Dendritic cell treated with granulocyte-macrophage colony-stimulating factor and Interleukin-4, amounts not matched to agents 40 ng/mL and 50 ng/mL, for 4 days (primary cell): ENCODE results near the gene ATP1A1.

ENCODE experiments used
- H3K27ac Mint-ChIP-seq: one replicate; pipeline ENCODE4 v1.8.0; 2022; ENCODE audit warnings: mild to moderate bottlenecking, mixed read lengths
- H3K27me3 Mint-ChIP-seq: one replicate; pipeline ENCODE4 v1.8.0; 2022; ENCODE audit warnings: mild to moderate bottlenecking, mixed read lengths
- H3K36me3 Mint-ChIP-seq: one replicate; pipeline ENCODE4 v1.8.0; 2022; ENCODE audit warnings: low read depth, mixed read lengths
- H3K4me1 Mint-ChIP-seq: one replicate; pipeline ENCODE4 v1.8.0; 2022; ENCODE audit warnings: low read depth, mixed read lengths
- H3K4me3 Mint-ChIP-seq: one replicate; pipeline ENCODE4 v1.8.0; 2022; ENCODE audit warnings: mild to moderate bottlenecking, moderate library complexity, mixed read lengths
- H3K9me3 Mint-ChIP-seq: one replicate; pipeline ENCODE4 v1.8.0; 2022; ENCODE audit warnings: mixed read lengths
- intact Hi-C: fragments of 100-400 bp; cut with micrococcal nuclease; formaldehyde crosslinking; loops from one replicate; pipeline ENCODE4 v1.15.0; 2022

Gene ATP1A1

GRCh38 chr1:116334868-116335635 is 38.0 kb upstream of the ATP1A1 start:
- intact Hi-C loops: no loop called here
- Mint-ChIP-seq H3K4me3 (no peak overlapping the region), H3K4me1 (no peaks in the 10 kb centered on the region), H3K36me3 (no peaks in the 10 kb centered on the region), H3K27ac (no peak overlapping the region), H3K9me3 (no peaks in the 10 kb centered on the region), H3K27me3 (peaks cover 7% of the 10 kb centered on the region)

DNA sequence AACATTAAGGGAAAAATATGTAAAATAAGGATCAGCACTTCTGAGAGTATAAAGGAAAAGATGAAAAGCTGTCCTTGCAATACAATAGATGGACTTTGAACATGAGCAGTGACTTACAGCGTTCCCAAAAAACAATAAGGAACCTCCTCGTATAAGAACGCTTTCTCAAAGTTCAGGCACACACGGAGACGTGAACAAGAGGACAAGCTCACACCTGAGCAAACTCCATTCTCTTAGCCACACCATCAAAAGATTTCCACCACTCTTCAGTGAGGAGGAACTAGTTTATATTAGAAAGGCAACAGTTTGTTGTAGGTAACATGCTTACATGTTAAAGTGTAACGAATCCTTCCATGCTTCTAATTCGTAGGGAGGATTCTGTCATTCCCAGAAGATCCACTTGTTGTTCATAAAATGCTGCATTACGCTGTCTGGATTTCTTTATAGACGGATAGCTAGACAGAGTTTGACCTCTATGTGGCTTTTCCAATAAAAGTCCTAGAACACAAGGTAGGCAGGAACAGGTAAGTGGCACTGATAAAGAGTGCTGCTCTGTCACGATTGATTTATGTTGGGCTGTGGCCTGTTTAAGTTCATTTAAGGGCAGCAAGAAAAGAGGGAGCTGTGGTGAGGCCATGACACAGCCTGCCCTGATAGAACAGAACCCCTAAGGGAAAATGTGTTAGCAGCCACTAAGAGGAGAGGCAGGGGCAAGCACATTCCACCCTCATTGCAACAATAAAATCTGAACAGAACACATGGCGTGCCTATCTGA is 37.0 kb upstream of the ATP1A1 start:
- Mint-ChIP-seq H3K27ac (no peak overlapping the region), H3K9me3 (no peaks in the 10 kb centered on the region), H3K27me3 (peaks cover 7% of the 10 kb centered on the region), H3K36me3 (no peaks in the 10 kb centered on the region), H3K4me3 (no peak overlapping the region), H3K4me1 (no peaks in the 10 kb centered on the region)
- intact Hi-C loops: no loop called here

- Mint-ChIP-seq H3K27me3 (peaks cover 7% of the 10 kb centered on the region), H3K9me3 (no peaks in the 10 kb centered on the region), H3K4me3 (no peak overlapping the region), H3K4me1 (no peaks in the 10 kb centered on the region), H3K27ac (no peak overlapping the region), H3K36me3 (no peaks in the 10 kb centered on the region)
- intact Hi-C loops: no loop called here
Measured at GRCh38 chr1:116337398-116337797, 35.6 kb upstream of the ATP1A1 start.

DNA sequence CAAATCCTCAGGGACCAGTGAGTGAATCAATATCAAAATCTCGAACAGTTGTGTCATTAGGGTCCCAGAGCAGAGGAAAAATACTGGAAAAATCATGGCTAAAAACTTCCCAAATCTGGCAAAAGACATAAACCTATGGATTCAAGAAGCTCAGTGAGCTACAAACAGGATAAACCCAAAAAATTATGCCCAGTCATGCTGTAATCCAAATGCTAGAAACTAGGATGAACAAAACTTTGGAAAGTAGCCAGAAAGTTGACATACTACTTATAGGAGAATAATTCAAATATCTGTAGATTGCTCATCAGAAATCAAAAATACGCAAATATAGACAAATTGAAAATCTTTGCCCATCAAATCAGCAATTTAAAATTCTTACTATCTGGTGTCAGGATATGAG is 34.6 kb upstream of the ATP1A1 start:
- Mint-ChIP-seq H3K4me1 (no peaks in the 10 kb centered on the region), H3K36me3 (no peaks in the 10 kb centered on the region), H3K9me3 (no peaks in the 10 kb centered on the region), H3K27me3 (peaks cover 7% of the 10 kb centered on the region), H3K4me3 (no peak overlapping the region), H3K27ac (no peak overlapping the region)
- intact Hi-C loops: no loop called here

DNA sequence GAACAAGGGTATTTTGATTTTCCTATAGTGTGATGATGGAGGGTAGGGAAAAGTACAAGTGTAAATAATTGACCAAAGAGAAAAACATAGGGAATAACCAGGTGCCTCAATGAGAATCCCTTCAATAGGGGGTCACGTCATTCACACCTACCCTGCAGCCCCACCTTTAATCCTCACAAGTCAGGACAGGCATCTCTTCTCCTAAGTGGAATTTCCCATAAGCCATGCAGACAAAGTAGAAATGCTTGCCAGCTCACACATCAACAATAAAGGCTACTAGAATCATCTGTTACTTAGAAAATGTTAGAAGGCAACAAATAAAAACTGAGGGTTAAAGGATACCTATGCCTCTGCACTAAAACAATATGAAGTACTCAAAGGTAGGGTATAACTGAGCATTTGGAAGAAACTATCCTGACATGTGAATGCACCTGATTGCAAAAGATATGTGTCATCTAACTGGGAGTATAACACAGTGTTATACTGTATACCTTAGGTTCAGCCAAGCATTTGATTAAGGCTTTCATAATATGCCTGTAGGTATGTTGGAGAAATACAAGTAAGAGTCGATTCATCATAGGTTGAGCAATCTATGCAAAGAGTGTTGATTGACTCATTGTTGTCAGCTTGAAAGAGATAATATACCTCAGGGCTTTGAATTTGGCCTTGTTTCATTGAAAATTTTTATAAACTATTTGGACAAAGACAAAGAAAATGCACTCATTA is 32.4 kb upstream of the ATP1A1 start:
- Mint-ChIP-seq H3K4me3 (no peak overlapping the region), H3K27ac (no peak overlapping the region), H3K36me3 (no peaks in the 10 kb centered on the region), H3K4me1 (no peaks in the 10 kb centered on the region), H3K9me3 (no peaks in the 10 kb centered on the region), H3K27me3 (peaks cover 3% of the 10 kb centered on the region)
- intact Hi-C loops: no loop called here

DNA sequence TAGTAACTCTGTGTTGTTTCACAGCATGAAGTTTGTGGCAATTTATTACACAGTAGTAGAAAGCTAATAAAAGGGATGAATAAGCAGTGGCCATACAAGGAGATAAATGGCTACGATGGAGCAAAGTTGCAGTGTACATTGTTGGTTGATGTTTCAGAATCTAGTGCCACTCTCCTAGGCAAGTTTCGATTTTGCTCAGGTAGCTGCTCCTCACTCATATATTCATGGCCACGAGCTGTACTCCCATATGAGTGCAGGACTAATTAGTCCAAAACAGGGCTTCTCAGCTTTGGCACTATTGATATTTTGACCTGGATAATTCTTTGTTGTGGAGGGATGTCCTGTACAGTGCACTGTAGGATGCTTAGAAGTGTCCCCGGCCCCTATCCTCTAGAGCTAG is 30.0 kb upstream of the ATP1A1 start:
- no peaks in the 10 kb centered on the region for H3K4me1 Mint-ChIP-seq
- H3K36me3 Mint-ChIP-seq: no peaks in the 10 kb centered on the region
- no peaks in the 10 kb centered on the region for H3K9me3 Mint-ChIP-seq
- intact Hi-C loops: no loop called here
- no peak overlapping the region for H3K27ac Mint-ChIP-seq
- no peak overlapping the region for H3K4me3 Mint-ChIP-seq
- peaks cover 5% of the 10 kb centered on the region for H3K27me3 Mint-ChIP-seq

GRCh38 chr1:116345011-116345410 is 28.0 kb upstream of the ATP1A1 start:
- intact Hi-C loops: no loop called here
- Mint-ChIP-seq H3K4me1 (no peaks in the 10 kb centered on the region), H3K4me3 (no peak overlapping the region), H3K27me3 (peaks cover 5% of the 10 kb centered on the region), H3K27ac (no peak overlapping the region), H3K36me3 (no peaks in the 10 kb centered on the region), H3K9me3 (peaks cover 9% of the 10 kb centered on the region)

DNA sequence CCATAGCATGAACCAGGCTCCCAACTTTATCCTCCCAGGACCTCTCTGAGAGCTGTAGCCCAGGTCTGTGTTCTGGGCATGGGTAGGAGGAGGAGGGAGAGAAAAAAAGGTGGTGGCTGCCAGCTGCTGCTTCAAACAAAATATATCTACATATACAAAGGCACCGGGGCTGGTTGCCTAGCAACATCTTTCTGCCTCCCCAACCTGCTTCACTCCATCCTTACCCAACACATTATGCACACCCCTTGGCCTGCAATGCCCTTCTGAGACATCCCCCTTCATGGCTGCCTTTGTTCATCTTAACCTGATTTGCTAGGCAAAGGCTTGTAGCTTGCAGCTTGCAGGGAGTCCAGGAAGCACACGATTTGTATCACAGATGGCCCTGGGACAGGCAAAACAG is 27.2 kb upstream of the ATP1A1 start:
- H3K4me3 Mint-ChIP-seq: no peak overlapping the region
- peaks cover 5% of the 10 kb centered on the region for H3K27me3 Mint-ChIP-seq
- H3K27ac Mint-ChIP-seq: no peak overlapping the region
- no peaks in the 10 kb centered on the region for H3K4me1 Mint-ChIP-seq
- H3K36me3 Mint-ChIP-seq: no peaks in the 10 kb centered on the region
- H3K9me3 Mint-ChIP-seq: peaks cover 9% of the 10 kb centered on the region
- intact Hi-C loops: no loop called here

DNA sequence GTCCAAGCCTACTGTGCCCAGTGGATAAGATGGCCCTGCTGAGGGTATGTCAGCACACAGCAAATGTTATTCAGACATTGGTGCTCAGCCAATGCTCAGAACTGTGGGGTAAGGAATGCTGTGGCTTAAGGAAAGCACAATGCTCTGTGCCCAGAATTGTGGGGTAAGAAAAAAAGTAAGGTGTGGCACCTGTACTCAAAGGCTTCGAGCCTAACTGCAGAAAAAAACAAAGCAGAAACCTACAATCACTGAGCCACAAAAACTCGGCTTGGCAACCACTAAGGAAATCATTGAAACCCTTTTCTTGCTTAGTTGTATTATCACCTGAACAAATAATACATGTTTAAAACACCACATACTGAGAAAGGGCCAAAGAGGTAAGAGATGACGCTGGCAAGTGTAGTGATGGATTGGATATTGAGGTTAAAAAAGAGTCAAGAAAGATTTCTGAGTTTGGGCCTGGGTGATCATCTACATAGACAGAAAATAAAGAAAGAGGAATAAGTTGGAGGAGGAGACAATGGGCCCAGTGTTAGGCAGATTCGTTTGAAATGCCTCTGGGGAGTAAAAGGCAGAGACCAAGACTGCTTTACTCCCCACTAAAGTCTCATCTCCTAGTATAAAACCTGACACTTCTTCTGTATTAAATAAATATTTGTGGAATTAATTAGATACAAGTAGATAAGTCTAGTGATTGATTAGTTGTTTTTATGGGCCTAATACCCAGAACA is 25.9 kb upstream of the ATP1A1 start:
- Mint-ChIP-seq H3K4me1 (peaks cover under 1% of the 10 kb centered on the region), H3K4me3 (no peak overlapping the region), H3K27me3 (peaks cover 8% of the 10 kb centered on the region), H3K36me3 (no peaks in the 10 kb centered on the region), H3K27ac (no peak overlapping the region), H3K9me3 (peaks cover 9% of the 10 kb centered on the region)
- intact Hi-C loops: no loop called here

DNA sequence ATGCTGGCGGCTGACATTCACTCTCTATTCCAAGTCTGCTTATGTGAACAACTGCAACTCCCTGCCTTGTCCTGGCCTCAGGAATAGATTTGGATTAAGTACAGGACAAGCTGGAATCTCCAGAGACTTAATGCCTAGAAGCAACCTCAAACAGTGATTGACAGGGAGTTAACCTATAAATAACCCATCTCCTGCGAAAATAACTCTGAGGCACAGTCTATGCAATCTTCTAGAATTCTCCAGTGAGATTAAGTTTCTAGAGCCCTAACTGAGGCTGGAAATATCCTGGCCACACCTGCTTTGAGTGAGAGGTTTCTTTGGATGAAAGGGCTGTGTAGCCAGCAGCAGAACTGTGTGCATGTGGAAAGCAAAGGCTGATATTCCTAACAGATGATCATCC is 25.3 kb upstream of the ATP1A1 start:
- intact Hi-C loops: no loop called here
- H3K9me3 Mint-ChIP-seq: peaks cover 9% of the 10 kb centered on the region
- H3K36me3 Mint-ChIP-seq: no peaks in the 10 kb centered on the region
- peaks cover 6% of the 10 kb centered on the region for H3K4me1 Mint-ChIP-seq
- H3K27ac Mint-ChIP-seq: no peak overlapping the region
- H3K27me3 Mint-ChIP-seq: peaks cover 8% of the 10 kb centered on the region
- H3K4me3 Mint-ChIP-seq: no peak overlapping the region

DNA sequence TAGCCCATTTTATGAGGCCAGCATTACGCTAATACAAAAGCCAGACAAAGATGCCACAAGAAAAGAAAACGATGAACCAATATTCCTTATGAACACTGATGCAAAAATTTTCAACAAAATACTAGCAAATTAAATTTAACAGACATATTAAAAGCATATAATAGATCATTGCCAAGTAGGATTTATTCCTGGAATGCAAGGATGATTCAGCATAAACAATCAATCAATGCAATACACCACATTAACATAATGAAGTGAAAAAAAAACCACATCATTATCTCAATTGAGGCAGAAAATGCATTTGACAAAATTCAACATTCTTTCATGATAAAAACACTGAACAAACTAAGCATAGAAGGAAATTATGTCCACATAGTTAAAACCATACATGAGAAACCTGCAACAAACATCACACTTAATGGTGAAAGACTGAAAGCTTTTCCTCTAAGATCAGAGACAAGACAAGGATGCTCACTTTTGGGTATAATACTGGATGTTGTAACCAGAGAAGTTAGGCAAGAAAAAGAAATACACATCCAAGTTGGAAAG is 22.9 kb upstream of the ATP1A1 start:
- Mint-ChIP-seq H3K4me3 (no peak overlapping the region), H3K36me3 (no peaks in the 10 kb centered on the region), H3K9me3 (peaks cover 9% of the 10 kb centered on the region), H3K4me1 (peaks cover 6% of the 10 kb centered on the region), H3K27me3 (peaks cover 8% of the 10 kb centered on the region), H3K27ac (no peak overlapping the region)
- intact Hi-C loops: no loop called here

GRCh38 chr1:116351914-116352313 is 21.1 kb upstream of the ATP1A1 start:
- Mint-ChIP-seq H3K4me3 (no peak overlapping the region), H3K9me3 (peaks cover 9% of the 10 kb centered on the region), H3K27me3 (peaks cover 5% of the 10 kb centered on the region), H3K27ac (peak overlapping the region; percentile 39), H3K36me3 (no peaks in the 10 kb centered on the region), H3K4me1 (peaks cover 16% of the 10 kb centered on the region)
- intact Hi-C loops: no loop called here

- Mint-ChIP-seq H3K27me3 (peaks cover 5% of the 10 kb centered on the region), H3K4me3 (no peak overlapping the region), H3K4me1 (peaks cover 21% of the 10 kb centered on the region), H3K27ac (peak overlapping the region; percentile 39), H3K36me3 (no peaks in the 10 kb centered on the region), H3K9me3 (peaks cover 9% of the 10 kb centered on the region)
- intact Hi-C loops: no loop called here
Measured at GRCh38 chr1:116352349-116352813, 20.7 kb upstream of the ATP1A1 start.
